ENCODE data around the gene PCMT1. TPM values are rescaled to one million over a fixed set of nuclear protein-coding genes. Genes with fewer than 3 reads are reported as not detected.

PCMT1 gene
- total RNA-seq, 1 donor: 117 TPM

GRCh38 chr6:149777624-149778023, 28.1 kb downstream of the PCMT1 start:
- TF ChIP-seq, protein P1, sequence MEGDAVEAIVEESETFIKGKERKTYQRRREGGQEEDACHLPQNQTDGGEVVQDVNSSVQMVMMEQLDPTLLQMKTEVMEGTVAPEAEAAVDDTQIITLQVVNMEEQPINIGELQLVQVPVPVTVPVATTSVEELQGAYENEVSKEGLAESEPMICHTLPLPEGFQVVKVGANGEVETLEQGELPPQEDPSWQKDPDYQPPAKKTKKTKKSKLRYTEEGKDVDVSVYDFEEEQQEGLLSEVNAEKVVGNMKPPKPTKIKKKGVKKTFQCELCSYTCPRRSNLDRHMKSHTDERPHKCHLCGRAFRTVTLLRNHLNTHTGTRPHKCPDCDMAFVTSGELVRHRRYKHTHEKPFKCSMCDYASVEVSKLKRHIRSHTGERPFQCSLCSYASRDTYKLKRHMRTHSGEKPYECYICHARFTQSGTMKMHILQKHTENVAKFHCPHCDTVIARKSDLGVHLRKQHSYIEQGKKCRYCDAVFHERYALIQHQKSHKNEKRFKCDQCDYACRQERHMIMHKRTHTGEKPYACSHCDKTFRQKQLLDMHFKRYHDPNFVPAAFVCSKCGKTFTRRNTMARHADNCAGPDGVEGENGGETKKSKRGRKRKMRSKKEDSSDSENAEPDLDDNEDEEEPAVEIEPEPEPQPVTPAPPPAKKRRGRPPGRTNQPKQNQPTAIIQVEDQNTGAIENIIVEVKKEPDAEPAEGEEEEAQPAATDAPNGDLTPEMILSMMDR (IDR thresholded peaks at IDR 0.05; ENCODE audit: insufficient read depth, low read length): no peak
- H3K4me3 ChIP-seq (ENCODE audit: low read depth, low read length): no peak overlapping the region
- no peak for DNase-seq (ENCODE audit: low read depth)

DNA sequence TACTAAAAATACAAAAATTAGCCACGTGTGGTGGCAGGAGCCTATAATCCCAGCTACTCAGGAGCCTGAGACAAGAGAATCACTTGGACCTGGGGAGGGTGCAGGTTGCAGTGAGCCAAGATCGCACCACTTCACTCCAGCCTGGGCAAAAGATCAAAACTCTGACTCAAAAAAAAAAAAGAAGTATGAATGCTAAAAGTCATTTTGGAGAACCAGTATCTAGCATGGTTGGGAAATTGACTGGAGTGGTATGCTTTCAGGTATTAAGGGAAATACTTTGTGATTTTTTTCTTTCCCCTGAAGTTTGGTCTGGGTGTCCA, 30.1 kb downstream of the PCMT1 start:
- H3K4me3 ChIP-seq (ENCODE audit: low read depth, low read length): no peak overlapping the region
- peak; percentile 49 for DNase-seq (ENCODE audit: low read depth)
- TF ChIP-seq, protein P1 (IDR thresholded peaks at IDR 0.05; ENCODE audit: insufficient read depth, low read length): no peak

GRCh38 chr6:149781715-149782114, 32.2 kb downstream of the PCMT1 start:
- H3K4me3 ChIP-seq (ENCODE audit: low read depth, low read length): no peak overlapping the region
- TF ChIP-seq, protein P1 (IDR thresholded peaks at IDR 0.05; ENCODE audit: insufficient read depth, low read length): no peak
- no peak for DNase-seq (ENCODE audit: low read depth)

- H3K4me3 ChIP-seq (ENCODE audit: low read depth, low read length): no peak overlapping the region
- DNase-seq (ENCODE audit: low read depth): no peak
- TF ChIP-seq, protein P1 (IDR thresholded peaks at IDR 0.05; ENCODE audit: insufficient read depth, low read length): no peak
Measured at GRCh38 chr6:149782337-149782736, 32.8 kb downstream of the PCMT1 start.

- no peak for DNase-seq (ENCODE audit: low read depth)
- TF ChIP-seq, protein P1 (IDR thresholded peaks at IDR 0.05; ENCODE audit: insufficient read depth, low read length): no peak
- no peak overlapping the region for H3K4me3 ChIP-seq (ENCODE audit: low read depth, low read length)
Measured at GRCh38 chr6:149783551-149783950, 34.0 kb downstream of the PCMT1 start.

DNA sequence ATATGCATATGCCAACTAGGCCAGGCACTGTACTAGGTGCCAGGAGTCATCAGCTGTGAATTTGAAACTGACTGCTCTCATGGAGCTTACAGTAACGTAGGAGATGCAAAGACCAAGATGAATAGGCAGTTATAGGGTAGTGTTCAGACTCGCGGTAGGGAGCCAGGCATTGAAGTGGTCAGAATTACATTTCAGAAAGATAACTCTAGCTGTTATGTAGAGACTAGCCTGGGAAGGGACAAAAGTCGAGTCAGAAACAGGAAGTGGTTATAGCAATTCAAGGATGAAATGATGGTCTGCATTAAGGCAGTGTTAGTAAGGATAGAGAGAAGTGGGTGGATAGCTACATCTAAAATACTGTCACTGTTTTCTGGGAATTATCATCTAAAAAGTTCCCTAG, 56.6 kb downstream of the PCMT1 start:
- DNase-seq (ENCODE audit: low read depth): no peak
- H3K4me3 ChIP-seq (ENCODE audit: low read depth, low read length): no peak overlapping the region
- TF ChIP-seq, protein P1 (IDR thresholded peaks at IDR 0.05; ENCODE audit: insufficient read depth, low read length): no peak

DNA sequence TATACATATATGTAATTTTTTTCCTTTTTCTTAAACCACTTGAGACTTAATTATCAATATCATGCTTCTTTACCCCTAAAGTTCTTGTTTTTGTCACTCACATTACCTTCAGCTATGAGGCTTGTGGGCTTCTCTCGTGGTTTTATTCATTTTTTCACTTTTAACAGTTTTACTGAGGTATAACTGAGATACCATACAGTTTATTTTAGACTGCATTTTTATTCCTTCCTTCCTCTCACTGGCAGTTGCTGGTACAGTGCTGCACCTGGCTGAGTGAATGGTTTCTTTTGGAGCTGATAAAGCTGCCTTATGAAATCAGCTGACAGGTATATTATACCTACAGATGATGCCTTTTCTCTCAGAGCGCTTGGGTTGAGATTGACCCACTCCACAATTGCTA, 60.3 kb downstream of the PCMT1 start:
- H3K4me3 ChIP-seq (ENCODE audit: low read depth, low read length): no peak overlapping the region
- no peak for DNase-seq (ENCODE audit: low read depth)
- TF ChIP-seq, protein P1 (IDR thresholded peaks at IDR 0.05; ENCODE audit: insufficient read depth, low read length): no peak
